Measurements from ENCODE around the gene CD180.

The CD180 gene

DNA sequence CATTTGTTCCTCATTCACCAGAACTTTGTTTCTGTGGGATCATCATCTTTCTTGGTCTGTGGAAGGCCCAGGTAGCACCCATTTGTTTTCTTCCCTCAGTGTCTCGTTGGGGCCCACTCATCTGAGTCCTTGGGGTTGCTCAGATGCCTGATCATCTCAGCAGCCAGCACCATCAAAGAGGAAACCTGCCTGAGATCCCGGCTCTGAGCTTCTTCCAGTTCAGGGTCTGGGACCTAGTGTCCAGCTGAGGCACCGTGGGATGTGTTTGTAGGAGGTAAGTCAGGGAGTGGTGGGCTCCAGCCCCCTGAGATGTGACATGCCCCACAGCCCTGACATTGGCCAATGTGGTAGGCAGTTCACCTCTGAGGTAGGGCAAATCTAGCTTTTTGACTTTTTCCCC is 9.4 kb upstream of the CD180 start:
- H3K4me2 ChIP-seq (ENCODE audit: low read length): peak overlapping the region; percentile 80
- H4K20me1 ChIP-seq (ENCODE audit: control insufficient read depth, insufficient read depth, low read depth, low read length): no peaks in the 10 kb centered on the region
- TF ChIP-seq EZH2phosphoT487 (IDR thresholded peaks at IDR 0.05; ENCODE audit: borderline replicate concordance, low read length): no peak
- TF ChIP-seq, protein P1, sequence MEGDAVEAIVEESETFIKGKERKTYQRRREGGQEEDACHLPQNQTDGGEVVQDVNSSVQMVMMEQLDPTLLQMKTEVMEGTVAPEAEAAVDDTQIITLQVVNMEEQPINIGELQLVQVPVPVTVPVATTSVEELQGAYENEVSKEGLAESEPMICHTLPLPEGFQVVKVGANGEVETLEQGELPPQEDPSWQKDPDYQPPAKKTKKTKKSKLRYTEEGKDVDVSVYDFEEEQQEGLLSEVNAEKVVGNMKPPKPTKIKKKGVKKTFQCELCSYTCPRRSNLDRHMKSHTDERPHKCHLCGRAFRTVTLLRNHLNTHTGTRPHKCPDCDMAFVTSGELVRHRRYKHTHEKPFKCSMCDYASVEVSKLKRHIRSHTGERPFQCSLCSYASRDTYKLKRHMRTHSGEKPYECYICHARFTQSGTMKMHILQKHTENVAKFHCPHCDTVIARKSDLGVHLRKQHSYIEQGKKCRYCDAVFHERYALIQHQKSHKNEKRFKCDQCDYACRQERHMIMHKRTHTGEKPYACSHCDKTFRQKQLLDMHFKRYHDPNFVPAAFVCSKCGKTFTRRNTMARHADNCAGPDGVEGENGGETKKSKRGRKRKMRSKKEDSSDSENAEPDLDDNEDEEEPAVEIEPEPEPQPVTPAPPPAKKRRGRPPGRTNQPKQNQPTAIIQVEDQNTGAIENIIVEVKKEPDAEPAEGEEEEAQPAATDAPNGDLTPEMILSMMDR (IDR thresholded peaks at IDR 0.05; ENCODE audit: low read depth, low read length, poor library complexity, severe bottlenecking): no peak
- H3K9me2 ChIP-seq (replicated peaks; ENCODE audit: control insufficient read depth, low read length): no peaks in the 10 kb centered on the region
- no peaks in the 10 kb centered on the region for H3K27me3 ChIP-seq (ENCODE audit: control insufficient read depth, low read length)
- H3K79me2 ChIP-seq (ENCODE audit: control insufficient read depth, low read length): peaks cover 3% of the 10 kb centered on the region
- peaks cover 85% of the 10 kb centered on the region for H3K4me1 ChIP-seq (ENCODE audit: control insufficient read depth, low read length)
- H3F3A ChIP-seq (ENCODE audit: control insufficient read depth, insufficient read depth): peaks cover 55% of the 10 kb centered on the region
- H3K9me3 ChIP-seq (ENCODE audit: control insufficient read depth, insufficient read depth, low read length): no peaks in the 10 kb centered on the region
- peak overlapping the region; percentile 63 for H3K4me3 ChIP-seq (ENCODE audit: low read length)
- H3K36me3 ChIP-seq (ENCODE audit: control insufficient read depth, low read length): no peaks in the 10 kb centered on the region
- H3K27ac ChIP-seq (ENCODE audit: low read depth, low read length): peak overlapping the region; percentile 98

DNA sequence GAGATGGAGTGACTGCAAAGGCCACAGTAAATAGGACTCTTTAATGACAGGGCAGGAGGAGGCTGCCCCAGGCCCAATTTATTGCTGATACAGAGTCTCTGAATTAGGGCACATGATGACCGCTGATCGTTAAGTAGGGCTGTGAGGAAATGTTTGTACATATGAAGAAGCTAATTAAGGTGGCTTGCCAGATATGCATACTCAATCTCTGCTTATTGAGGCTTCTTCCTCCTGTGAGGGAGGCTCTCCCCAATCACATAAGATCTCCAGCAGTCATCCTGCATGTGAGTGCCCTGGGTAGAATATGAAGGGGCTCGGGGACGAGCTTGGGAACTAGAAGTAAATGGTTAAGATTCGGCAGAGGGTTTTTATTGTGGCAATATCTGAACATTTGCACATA is 8.2 kb upstream of the CD180 start:
- peaks cover 66% of the 10 kb centered on the region for H3F3A ChIP-seq (ENCODE audit: control insufficient read depth, insufficient read depth)
- no peaks in the 10 kb centered on the region for H3K36me3 ChIP-seq (ENCODE audit: control insufficient read depth, low read length)
- TF ChIP-seq EZH2phosphoT487 (IDR thresholded peaks at IDR 0.05; ENCODE audit: borderline replicate concordance, low read length): no peak
- TF ChIP-seq, protein P1 (IDR thresholded peaks at IDR 0.05; ENCODE audit: low read depth, low read length, poor library complexity, severe bottlenecking): no peak
- no peaks in the 10 kb centered on the region for H3K9me2 ChIP-seq (replicated peaks; ENCODE audit: control insufficient read depth, low read length)
- H3K79me2 ChIP-seq (ENCODE audit: control insufficient read depth, low read length): peaks cover 3% of the 10 kb centered on the region
- H4K20me1 ChIP-seq (ENCODE audit: control insufficient read depth, insufficient read depth, low read depth, low read length): no peaks in the 10 kb centered on the region
- H3K4me3 ChIP-seq (ENCODE audit: low read length): peak overlapping the region; percentile 63
- H3K27me3 ChIP-seq (ENCODE audit: control insufficient read depth, low read length): no peaks in the 10 kb centered on the region
- H3K4me1 ChIP-seq (ENCODE audit: control insufficient read depth, low read length): peaks cover 96% of the 10 kb centered on the region
- peak overlapping the region; percentile 80 for H3K4me2 ChIP-seq (ENCODE audit: low read length)
- peak overlapping the region; percentile 98 for H3K27ac ChIP-seq (ENCODE audit: low read depth, low read length)
- H3K9me3 ChIP-seq (ENCODE audit: control insufficient read depth, insufficient read depth, low read length): no peaks in the 10 kb centered on the region

DNA sequence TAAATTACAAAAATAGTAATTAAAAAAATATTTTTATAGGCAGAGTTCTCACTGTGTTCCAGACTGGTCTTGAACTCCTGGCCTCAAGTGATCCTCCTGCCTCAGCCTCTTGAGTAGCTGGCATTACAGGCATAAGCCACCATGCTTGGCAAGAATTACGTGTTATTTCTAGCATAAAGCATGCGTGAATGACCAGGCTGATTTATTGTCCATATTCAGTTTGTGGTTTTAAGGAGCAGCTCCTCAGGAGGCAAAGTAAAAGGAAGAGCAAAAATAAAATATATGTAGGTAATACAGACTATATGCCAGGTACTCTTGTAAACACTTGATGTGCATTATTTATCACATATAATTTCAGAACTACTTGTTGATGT is 7.1 kb upstream of the CD180 start:
- Histone ChIP-seq H3F3A (ENCODE audit: control insufficient read depth, insufficient read depth) (peaks cover 74% of the 10 kb centered on the region), H3K4me3 (ENCODE audit: low read length) (peak overlapping the region; percentile 63), H3K27me3 (ENCODE audit: control insufficient read depth, low read length) (no peaks in the 10 kb centered on the region), H3K27ac (ENCODE audit: low read depth, low read length) (peak overlapping the region; percentile 98), H3K9me3 (ENCODE audit: control insufficient read depth, insufficient read depth, low read length) (no peaks in the 10 kb centered on the region), H4K20me1 (ENCODE audit: control insufficient read depth, insufficient read depth, low read depth, low read length) (no peaks in the 10 kb centered on the region), H3K36me3 (ENCODE audit: control insufficient read depth, low read length) (no peaks in the 10 kb centered on the region), H3K4me2 (ENCODE audit: low read length) (peak overlapping the region; percentile 80), H3K79me2 (ENCODE audit: control insufficient read depth, low read length) (peaks cover 3% of the 10 kb centered on the region), H3K4me1 (ENCODE audit: control insufficient read depth, low read length) (peaks cover 98% of the 10 kb centered on the region), H3K9me2 (replicated peaks; ENCODE audit: control insufficient read depth, low read length) (no peaks in the 10 kb centered on the region)
- no peak for TF ChIP-seq EZH2phosphoT487 (IDR thresholded peaks at IDR 0.05; ENCODE audit: borderline replicate concordance, low read length)
- TF ChIP-seq, protein P1 (IDR thresholded peaks at IDR 0.05; ENCODE audit: low read depth, low read length, poor library complexity, severe bottlenecking): no peak

Measured in DOHH2 (cell line).